Left ventricle myocardium inferior (tissue), 1 donor: ENCODE measurements around the gene SIGLEC14. TPM values are rescaled to one million over a fixed set of nuclear protein-coding genes. Genes with fewer than 3 reads are reported as not detected.
"Not testable (repeated sequence)": the region's sequence is repeated elsewhere in the genome, so short reads cannot be mapped to it uniquely, and the experiment has no call there.

Experiments
- DNase-seq: peaks from one replicate; pipeline ENCODE4 v3.0.0-alpha.2; 2020
- H3K27ac ChIP-seq: fragments of 200-600 bp; replicated peaks from 2 replicates; pipeline ENCODE4 v1.8.0; 2021
- H3K27me3 ChIP-seq: fragments of 200-600 bp; 2 replicates; pipeline ENCODE4 v1.8.0; 2021; ENCODE audit warnings: low read depth
- H3K36me3 ChIP-seq: fragments of 200-600 bp; 2 replicates; pipeline ENCODE4 v1.8.0; 2021
- H3K4me1 ChIP-seq: fragments of 200-600 bp; 2 replicates; pipeline ENCODE4 v1.8.0; 2021
- H3K4me3 ChIP-seq: fragments of 200-600 bp; 2 replicates; pipeline ENCODE4 v1.8.0; 2021; ENCODE audit warnings: mild to moderate bottlenecking, moderate library complexity
- H3K9me3 ChIP-seq: fragments of 200-600 bp; replicated peaks from 2 replicates; pipeline ENCODE4 v1.8.0; 2021
- CTCF ChIP-seq: fragments of 200-600 bp; IDR thresholded peaks from 2 replicates; pipeline ENCODE4 v1.8.0; 2021; ENCODE audit warnings: antibody characterized with exemption, mild to moderate bottlenecking, borderline replicate concordance
- intact Hi-C: fragments of 100-400 bp; cut with micrococcal nuclease; formaldehyde crosslinking; loops from one replicate; pipeline ENCODE4 v1.11.0; 2022
- long read RNA-seq: library from polyadenylated mRNA; unstranded; transcript quantifications from one replicate; pipeline ENCODE4 v2.0.0, GENCODE V29; 2021
- total RNA-seq: library from RNA; stranded (reverse); fragmentation: NEBNext Ultra II Directional; extraction: Animal tissue kit (Norgen Biotek cat#: 25700); gene quantifications from one replicate; pipeline ENCODE4 v1.2.1, GENCODE V29; 2021
- donor health status: DM: no; HTN: yes; CAD: no; lungs with severe emphysema.

The SIGLEC14 gene
- 0.33 TPM for total RNA-seq
- long read RNA-seq, result 0 reads

- intact Hi-C loops, H3K4me1 ChIP-seq, H3K9me3 ChIP-seq, H3K4me3 ChIP-seq, DNase-seq, H3K36me3 ChIP-seq, H3K27ac ChIP-seq: not testable (repeated sequence)
- peaks cover 37% of the 10 kb centered on the region for H3K27me3 ChIP-seq
Observed at GRCh38 chr19:51646730-51647129, at the start of gene SIGLEC14. Gene SIGLEC14, minus strand, starts transcription at chr19:51646825. Its CDS starts 66 bp downstream, at chr19:51646759.

- peaks cover 57% of the 10 kb centered on the region for H3K36me3 ChIP-seq
- TF ChIP-seq CTCF, result no peak
- DNase-seq, result no peak
- intact Hi-C loops, result no loop called here
- no peaks in the 10 kb centered on the region for H3K27me3 ChIP-seq
- no peak overlapping the region for H3K27ac ChIP-seq
- peaks cover 36% of the 10 kb centered on the region for H3K4me1 ChIP-seq
- no peaks in the 10 kb centered on the region for H3K9me3 ChIP-seq
- no peak overlapping the region for H3K4me3 ChIP-seq
Observed at GRCh38 chr19:51695702-51696315, 49.2 kb upstream of the SIGLEC14 start.

GRCh38 chr19:51695088-51695487 is 48.5 kb upstream of the SIGLEC14 start:
- no peak for TF ChIP-seq CTCF
- no peak overlapping the region for H3K27ac ChIP-seq
- DNase-seq, result no peak
- H3K4me1 ChIP-seq, result peaks cover 44% of the 10 kb centered on the region
- H3K4me3 ChIP-seq, result no peak overlapping the region
- H3K36me3 ChIP-seq, result peaks cover 57% of the 10 kb centered on the region
- intact Hi-C loops, result no loop called here
- no peaks in the 10 kb centered on the region for H3K9me3 ChIP-seq
- H3K27me3 ChIP-seq, result no peaks in the 10 kb centered on the region

- intact Hi-C loops, result no loop called here
- Histone ChIP-seq H3K36me3 (peaks cover 57% of the 10 kb centered on the region), H3K4me1 (peaks cover 50% of the 10 kb centered on the region), H3K4me3 (no peak overlapping the region), H3K27ac (no peak overlapping the region), H3K9me3 (no peaks in the 10 kb centered on the region), H3K27me3 (no peaks in the 10 kb centered on the region)
- no peak for DNase-seq
- no peak for TF ChIP-seq CTCF
Observed at GRCh38 chr19:51694318-51695085, 47.9 kb upstream of the SIGLEC14 start.

- DNase-seq, result no peak
- Histone ChIP-seq H3K27ac (no peak overlapping the region), H3K27me3 (no peaks in the 10 kb centered on the region), H3K36me3 (peaks cover 54% of the 10 kb centered on the region), H3K4me1 (peaks cover 54% of the 10 kb centered on the region), H3K4me3 (no peak overlapping the region), H3K9me3 (no peaks in the 10 kb centered on the region)
- no peak for TF ChIP-seq CTCF
- intact Hi-C loops, result no loop called here
Observed at GRCh38 chr19:51693819-51694218, 47.2 kb upstream of the SIGLEC14 start.

- Histone ChIP-seq H3K4me1 (peaks cover 58% of the 10 kb centered on the region), H3K27me3 (no peaks in the 10 kb centered on the region), H3K36me3 (peaks cover 48% of the 10 kb centered on the region), H3K9me3 (no peaks in the 10 kb centered on the region), H3K4me3 (peak within 1 kb of the TSS; percentile 96), H3K27ac (peak within 1 kb of the TSS; percentile 97)
- no peak for DNase-seq
- intact Hi-C loops, result no loop called here
- TF ChIP-seq CTCF, result no peak
Observed at GRCh38 chr19:51693260-51693659, 46.6 kb upstream of the SIGLEC14 start, which contains the start of gene SPACA6. Gene SPACA6, plus strand, starts transcription at chr19:51693330. Its CDS starts 197 bp downstream, at chr19:51693527.
